H9 (cell line): ENCODE data around the gene GATAD2B. TPM values are rescaled to one million over a fixed set of nuclear protein-coding genes. Genes with fewer than 3 reads are reported as not detected.

Source experiments
- DNase-seq: peaks from one replicate; pipeline ENCODE4 v3.0.0-alpha.2; 2017
- H2AFZ ChIP-seq: one replicate; pipeline ENCODE4 v1.6.1; 2013; ENCODE audit warnings: mild to moderate bottlenecking, low read length, control low read depth, moderate library complexity
- H2AK5ac ChIP-seq: 2 replicates; pipeline ENCODE4 v1.6.1; 2013; ENCODE audit warnings: low read length, control low read depth, mixed read lengths; ENCODE audit not compliant: insufficient read length
- H2BK120ac ChIP-seq: one replicate; pipeline ENCODE4 v1.6.1; 2013; ENCODE audit warnings: low read depth, mild to moderate bottlenecking, low read length, control low read depth, inconsistent platforms; ENCODE audit not compliant: poor library complexity, severe bottlenecking
- H2BK12ac ChIP-seq: 2 replicates; pipeline ENCODE4 v1.6.1; 2013; ENCODE audit warnings: low read length, control low read depth, mixed read lengths, low read depth; ENCODE audit not compliant: insufficient read length
- H2BK15ac ChIP-seq: 2 replicates; pipeline ENCODE4 v1.6.1; 2013; ENCODE audit warnings: low read depth, low read length, control low read depth
- H2BK20ac ChIP-seq: one replicate; pipeline ENCODE4 v1.6.1; 2013; ENCODE audit warnings: low read depth, mild to moderate bottlenecking, low read length, control low read depth, inconsistent platforms; ENCODE audit not compliant: poor library complexity, severe bottlenecking
- H2BK5ac ChIP-seq: 2 replicates; pipeline ENCODE4 v1.6.1; 2013; ENCODE audit warnings: low read length, control low read depth, mixed read lengths; ENCODE audit not compliant: insufficient read length
- H3K14ac ChIP-seq: 2 replicates; pipeline ENCODE4 v1.6.1; 2013; ENCODE audit warnings: low read length, control low read depth; ENCODE audit not compliant: insufficient read depth
- H3K18ac ChIP-seq: 2 replicates; pipeline ENCODE4 v1.6.1; 2013; ENCODE audit warnings: low read depth, mild to moderate bottlenecking, mixed read lengths, low read length, control low read depth; ENCODE audit not compliant: insufficient read length
- H3K23ac ChIP-seq: 2 replicates; pipeline ENCODE4 v1.6.1; 2013; ENCODE audit warnings: low read length, control low read depth, mixed read lengths, low read depth; ENCODE audit not compliant: insufficient read length
- H3K23me2 ChIP-seq: 2 replicates; pipeline ENCODE4 v1.6.1; 2013; ENCODE audit warnings: low read depth, mild to moderate bottlenecking, mixed read lengths, low read length, control low read depth; ENCODE audit not compliant: insufficient read length, poor library complexity, severe bottlenecking
- H3K27ac ChIP-seq: 2 replicates; pipeline ENCODE4 v1.5.1; 2013; ENCODE audit warnings: low read length, control low read depth, mixed read lengths, low read depth; ENCODE audit not compliant: insufficient read length
- H3K27me3 ChIP-seq: 2 replicates; pipeline ENCODE4 v1.6.1; 2013; ENCODE audit warnings: low read length, control low read depth, inconsistent platforms; ENCODE audit not compliant: insufficient read depth
- H3K4ac ChIP-seq: 2 replicates; pipeline ENCODE4 v1.6.1; 2013; ENCODE audit warnings: low read depth, mild to moderate bottlenecking, control low read depth, inconsistent platforms, low read length, moderate library complexity
- H3K4me1 ChIP-seq: 2 replicates; pipeline ENCODE4 v1.6.1; 2013; ENCODE audit warnings: low read length, control low read depth, inconsistent platforms; ENCODE audit not compliant: insufficient read depth
- H3K4me2 ChIP-seq: 2 replicates; pipeline ENCODE4 v1.6.1; 2013; ENCODE audit warnings: low read length, control low read depth, mixed read lengths; ENCODE audit not compliant: insufficient read length, insufficient read depth
- H3K56ac ChIP-seq: 2 replicates; pipeline ENCODE4 v1.6.1; 2013; ENCODE audit warnings: low read depth, mild to moderate bottlenecking, mixed read lengths, low read length, control low read depth; ENCODE audit not compliant: insufficient read length
- H3K79me1 ChIP-seq: 2 replicates; pipeline ENCODE4 v1.6.1; 2013; ENCODE audit warnings: low read depth, mild to moderate bottlenecking, moderate library complexity, low read length, control low read depth, inconsistent platforms; ENCODE audit not compliant: insufficient read depth, poor library complexity, severe bottlenecking
- H3K79me2 ChIP-seq: 2 replicates; pipeline ENCODE4 v1.6.1; 2013; ENCODE audit warnings: low read length, control low read depth, inconsistent platforms; ENCODE audit not compliant: insufficient read depth
- H3K9ac ChIP-seq: 2 replicates; pipeline ENCODE4 v1.6.1; 2013; ENCODE audit warnings: low read length, control low read depth, mixed read lengths; ENCODE audit not compliant: insufficient read length; ENCODE audit errors: extremely low read depth
- H3K9me3 ChIP-seq: one replicate; pipeline ENCODE4 v1.6.1; 2013; ENCODE audit warnings: low read depth, low read length, inconsistent platforms; ENCODE audit not compliant: control insufficient read depth
- H3T11ph ChIP-seq: one replicate; pipeline ENCODE4 v1.6.1; 2013; ENCODE audit warnings: mild to moderate bottlenecking, low read length, control low read depth, inconsistent platforms
- H4K20me1 ChIP-seq: one replicate; pipeline ENCODE4 v1.6.1; 2013; ENCODE audit not compliant: control insufficient read depth, insufficient read length, insufficient read depth
- H4K5ac ChIP-seq: 2 replicates; pipeline ENCODE4 v1.6.1; 2013; ENCODE audit warnings: low read depth, mild to moderate bottlenecking, mixed read lengths, low read length, control low read depth; ENCODE audit not compliant: insufficient read length
- H4K8ac ChIP-seq: replicated peaks from 2 replicates; pipeline ENCODE4 v1.6.1; 2013; ENCODE audit warnings: low read length, control low read depth, mixed read lengths, low read depth; ENCODE audit not compliant: insufficient read length
- H4K91ac ChIP-seq: 2 replicates; pipeline ENCODE4 v1.6.1; 2013; ENCODE audit warnings: low read depth, mild to moderate bottlenecking, moderate library complexity, mixed read lengths, low read length, control low read depth; ENCODE audit not compliant: insufficient read length
- H3K27ac Mint-ChIP-seq, 3 experiments: 2 replicates in 2 of 3; 3 replicates in 1 of 3; pipeline ENCODE4 v1.8.0; 2020 to 2021; ENCODE audit warnings: mixed read lengths in 3 of 3, mild to moderate bottlenecking in 1 of 3, moderate library complexity in 1 of 3
- H3K27me3 Mint-ChIP-seq: 2 replicates; pipeline ENCODE4 v1.8.0; 2021; ENCODE audit warnings: low read depth, mild to moderate bottlenecking, moderate library complexity, mixed read lengths
- H3K36me3 Mint-ChIP-seq, 3 experiments: 2 replicates in 2 of 3; 3 replicates in 1 of 3; pipeline ENCODE4 v1.8.0; 2020 to 2021; ENCODE audit warnings: low read depth in 3 of 3, mixed read lengths in 3 of 3; ENCODE audit not compliant: insufficient read depth in 1 of 3
- H3K4me1 Mint-ChIP-seq, 2 experiments: 2 replicates each; pipeline ENCODE4 v1.8.0; 2020; ENCODE audit warnings: mixed read lengths in 2 of 2
- H3K4me3 Mint-ChIP-seq, 2 experiments: 2 replicates in 1 of 2; 3 replicates in 1 of 2; pipeline ENCODE4 v1.8.0; 2020 to 2021; ENCODE audit warnings: mild to moderate bottlenecking in 2 of 2, mixed read lengths in 2 of 2, moderate library complexity in 1 of 2
- H3K9me3 Mint-ChIP-seq, 2 experiments: 2 replicates in 1 of 2; 3 replicates in 1 of 2; pipeline ENCODE4 v1.8.0; 2020; ENCODE audit warnings: mild to moderate bottlenecking in 2 of 2, mixed read lengths in 2 of 2, moderate library complexity in 1 of 2
- CTCF ChIP-seq: fragments of 200-600 bp; sonication (generic); conservative IDR thresholded peaks from 3 replicates; pipeline ENCODE4 v1.8.0; 2021; ENCODE audit warnings: antibody characterized with exemption, mild to moderate bottlenecking
- WGBS: extraction: QIAGEN DNeasy Blood & Tissue Kit; methylation state at CpG from one replicate; pipeline ENCODE4 v1.1.7; 2013; ENCODE audit warnings: missing lambda C conversion rate, low lambda C conversion rate, mixed read lengths; ENCODE audit not compliant: insufficient read length; ENCODE audit errors: extremely low coverage; 5-methylcytosine and 5-hydroxymethylcytosine counted together
- total RNA-seq: library from RNA; stranded (reverse); gene quantifications from 2 replicates; pipeline ENCODE4 v1.2.1, GENCODE V29; 2021

The GATAD2B gene
- total RNA-seq, 1 experiment from 2014 or later, result 44.1 TPM

DNA sequence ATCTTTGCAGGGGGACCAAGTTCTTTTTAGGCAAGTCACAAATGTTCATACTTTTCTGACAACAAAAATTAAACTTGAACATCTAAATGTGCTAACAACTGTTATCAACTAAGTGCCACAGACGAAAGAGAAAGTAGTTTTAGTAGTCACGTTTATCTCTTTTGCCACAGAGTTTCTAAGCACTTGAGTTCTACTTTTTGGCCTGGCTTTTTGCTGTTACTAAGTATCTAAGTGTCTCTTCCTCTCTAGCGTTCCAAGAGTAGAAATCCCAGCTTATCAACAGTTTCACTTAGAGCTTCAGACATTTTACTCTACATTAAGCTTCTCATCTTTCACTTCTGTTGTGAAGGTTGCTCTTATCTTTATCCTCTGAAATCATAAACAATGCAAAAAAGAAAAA lies 34.2 kb downstream of the GATAD2B start:
- TF ChIP-seq CTCF, result no peak
- H3K4ac ChIP-seq, result no peak overlapping the region
- H3K23me2 ChIP-seq, result no peaks in the 10 kb centered on the region
- Mint-ChIP-seq H3K27me3 (no peaks in the 10 kb centered on the region), H3K36me3 (peaks cover 5 to 23% (median 18%) of the 10 kb centered on the region in 3 experiments; a peak in 6 of 7 replicates), H3K4me1 (no peaks in the 10 kb centered on the region; a peak in 1 of 4 replicates), H3K4me3 (no peak overlapping the region), H3K9me3 (no peaks in the 10 kb centered on the region; a peak in 1 of 5 replicates), H3K27ac (peak overlapping the region in 1 of 3 experiments; percentile 83; a peak in 2 of 7 replicates)
- no peaks in the 10 kb centered on the region; the same call in 1 of the 2 replicates for H3K79me2 ChIP-seq
- H2BK20ac ChIP-seq, result no peak overlapping the region
- H4K20me1 ChIP-seq, result no peaks in the 10 kb centered on the region
- no peak overlapping the region for H2AK5ac ChIP-seq
- no peak overlapping the region for H3K14ac ChIP-seq
- WGBS, result no CpG with 5 or more reads among the region's 3 CpGs
- no peaks in the 10 kb centered on the region for H3K79me1 ChIP-seq
- no peak overlapping the region for H3K23ac ChIP-seq
- H2BK12ac ChIP-seq, result no peak overlapping the region
- no peaks in the 10 kb centered on the region for H3K27me3 ChIP-seq
- no peak overlapping the region for H3K56ac ChIP-seq
- H4K8ac ChIP-seq, result no peak overlapping the region
- H3T11ph ChIP-seq, result no peak overlapping the region
- no peak overlapping the region for H3K27ac ChIP-seq
- H4K91ac ChIP-seq, result no peak overlapping the region
- H3K18ac ChIP-seq, result no peak overlapping the region
- DNase-seq, result no peak
- H2BK120ac ChIP-seq, result no peak overlapping the region
- H2BK5ac ChIP-seq, result no peak overlapping the region
- H2BK15ac ChIP-seq, result no peak overlapping the region
- H3K4me1 ChIP-seq, result no peaks in the 10 kb centered on the region
- no peaks in the 10 kb centered on the region for H3K9me3 ChIP-seq
- no peak overlapping the region for H4K5ac ChIP-seq
- H3K9ac ChIP-seq, result no peak overlapping the region
- no peak overlapping the region for H2AFZ ChIP-seq
- H3K4me2 ChIP-seq, result no peak overlapping the region
